Pancreas (tissue), 10 donors: ENCODE measurements around the gene SUPV3L1. TPM values are rescaled to one million over a fixed set of nuclear protein-coding genes. Genes with fewer than 3 reads are reported as not detected.

Experiments
- ATAC-seq, 4 donors: fragments of 200-7000 bp; cut with Tn5 transposase; one replicate each; pipeline versions ENCODE4 v1.8.0 to v1.9.1; 2020; ENCODE audit warnings: mild to moderate bottlenecking in 4 of 4, moderate library complexity in 4 of 4
- DNase-seq, 6 donors: peaks; one replicate each; pipeline ENCODE4 v3.0.0-alpha.2; 2020
- FAIRE-seq: peaks from 2 replicates; lab custom pipeline; 2012; peaks lifted over from hg19 to GRCh38; lab: Jason Lieb, UNC
- H3K27ac ChIP-seq, 4 donors: fragments of 200-600 bp; sonication (generic); 1 replicate in 3 of 4; 2 replicates in 1 of 4; pipeline versions ENCODE4 v1.5.0 to v1.8.0; 2020
- H3K27me3 ChIP-seq, 4 donors: fragments of 200-600 bp; one replicate each; pipeline ENCODE4 v1.8.0; 2021
- H3K36me3 ChIP-seq, 3 donors: fragments of 200-600 bp; sonication (generic) in 1 of 3; one replicate each; pipeline versions ENCODE4 v1.5.0 to v1.8.0; 2020 to 2021
- H3K4me1 ChIP-seq, 3 donors: fragments of 200-600 bp; one replicate each; pipeline ENCODE4 v1.8.0; 2021
- H3K4me3 ChIP-seq, 4 donors: fragments of 200-600 bp; sonication (generic) in 2 of 4; one replicate each; pipeline versions ENCODE4 v1.5.0 to v1.8.0; 2020 to 2021
- H3K9me3 ChIP-seq, 4 donors: fragments of 200-600 bp; one replicate each; pipeline ENCODE4 v1.8.0; 2021
- WGBS, 2 donors: extraction: QIAGEN DNeasy Blood & Tissue Kit; methylation state at CpG; one replicate each; pipeline ENCODE4 v1.1.7; 2013; 5-methylcytosine and 5-hydroxymethylcytosine counted together
- intact Hi-C, 3 donors: fragments of 100-400 bp; cut with DNase I; formaldehyde crosslinking; loops; one replicate each; pipeline versions ENCODE4 v1.11.1 to v1.14.2; 2022
- polyA plus RNA-seq, 2 donors: library from polyadenylated mRNA; stranded (reverse); fragments of 200-250 nt; gene quantifications; one replicate each; pipeline ENCODE4 v1.2.3, GENCODE V29; 2013
- total RNA-seq, 6 donors: library from RNA; stranded (reverse); fragmentation: NEBNext Ultra II Directional in 4 of 6; extraction: Animal tissue kit (Norgen Biotek cat#: 25700) in 4 of 6; gene quantifications; one replicate each; pipeline versions ENCODE4 v1.2.1 to v1.2.4, GENCODE V29; 2021 to 2023
- TF ChIP-seq, protein P1 (sequence below), 4 donors: fragments of 200-600 bp; sonication (generic) in 3 of 4; IDR thresholded peaks; one replicate each; pipeline versions ENCODE4 v1.5.0 to v1.8.0; 2021; ENCODE audit warnings: antibody characterized with exemption in 4 of 4
- donor health status: healthy with polysubstance abuse.
- donor health status: DM: no; HTN: no; CAD: no; lungs with moderate emphysema.
- donor health status: DM: no; HTN: no; CAD: no.
- donor health status: control.
- donor health status: control.
- donor health status: Bipolar disorder and iron deficiency.
- donor health status: DM: yes; HTN: yes; CAD: no.
- donor health status: DM: no; HTN: no; CAD: no.
- donor health status: DM: no; HTN: no; CAD: no.
- donor health status: DM: yes; HTN: yes; CAD: no.

Gene SUPV3L1
- total and polyA plus RNA-seq, 8 donors: 8.6 to 78.1 (median 14.5) TPM

DNA sequence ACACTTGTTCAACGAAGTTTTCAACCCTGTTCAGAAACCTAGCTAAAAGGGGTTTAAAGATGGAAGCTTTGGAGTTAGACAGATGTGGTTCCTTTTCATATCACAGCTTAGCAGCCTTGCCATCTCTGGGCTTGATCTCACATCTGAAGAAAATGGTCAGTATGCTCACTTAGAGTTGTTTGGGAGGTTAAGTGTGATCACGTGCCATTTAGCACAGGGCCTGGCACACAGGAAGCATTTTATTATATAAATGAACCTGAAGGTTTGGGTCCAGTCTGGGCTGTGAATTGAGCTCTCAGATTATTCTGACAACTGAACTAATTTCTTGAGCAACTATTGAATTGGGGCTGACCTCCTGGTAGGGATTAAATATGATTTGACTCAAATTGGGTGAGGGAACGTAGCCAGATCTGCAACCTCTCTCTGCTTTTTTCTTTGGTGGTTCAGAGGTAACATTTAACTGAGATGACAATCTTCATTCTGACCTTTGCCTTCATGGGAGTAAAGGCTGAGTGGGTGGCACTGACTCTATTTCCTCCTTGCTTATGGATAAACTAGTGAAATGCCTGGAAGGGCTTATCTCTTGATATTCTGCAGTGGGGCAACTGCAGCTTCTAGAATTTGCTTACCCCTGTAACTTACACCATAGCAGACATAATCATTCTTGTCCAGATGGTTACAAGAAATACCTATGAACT lies 29.9 kb downstream of the SUPV3L1 start:
- Histone ChIP-seq H3K4me1 (no peaks in the 10 kb centered on the region), H3K27me3 (no peaks in the 10 kb centered on the region), H3K36me3 (peaks cover 0 to 30% (median 10%) of the 10 kb centered on the region in 3 donors), H3K27ac (no peak overlapping the region), H3K4me3 (no peak overlapping the region), H3K9me3 (no peaks in the 10 kb centered on the region)
- DNase-seq (no peak), ATAC-seq (no peak), FAIRE-seq (no peak)
- TF ChIP-seq, protein P1, sequence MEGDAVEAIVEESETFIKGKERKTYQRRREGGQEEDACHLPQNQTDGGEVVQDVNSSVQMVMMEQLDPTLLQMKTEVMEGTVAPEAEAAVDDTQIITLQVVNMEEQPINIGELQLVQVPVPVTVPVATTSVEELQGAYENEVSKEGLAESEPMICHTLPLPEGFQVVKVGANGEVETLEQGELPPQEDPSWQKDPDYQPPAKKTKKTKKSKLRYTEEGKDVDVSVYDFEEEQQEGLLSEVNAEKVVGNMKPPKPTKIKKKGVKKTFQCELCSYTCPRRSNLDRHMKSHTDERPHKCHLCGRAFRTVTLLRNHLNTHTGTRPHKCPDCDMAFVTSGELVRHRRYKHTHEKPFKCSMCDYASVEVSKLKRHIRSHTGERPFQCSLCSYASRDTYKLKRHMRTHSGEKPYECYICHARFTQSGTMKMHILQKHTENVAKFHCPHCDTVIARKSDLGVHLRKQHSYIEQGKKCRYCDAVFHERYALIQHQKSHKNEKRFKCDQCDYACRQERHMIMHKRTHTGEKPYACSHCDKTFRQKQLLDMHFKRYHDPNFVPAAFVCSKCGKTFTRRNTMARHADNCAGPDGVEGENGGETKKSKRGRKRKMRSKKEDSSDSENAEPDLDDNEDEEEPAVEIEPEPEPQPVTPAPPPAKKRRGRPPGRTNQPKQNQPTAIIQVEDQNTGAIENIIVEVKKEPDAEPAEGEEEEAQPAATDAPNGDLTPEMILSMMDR (IDR thresholded peaks at IDR 0.05): no peak
- WGBS, 2 donors: 63 to 69% methylated on average over 3 of the region's 3 CpGs
- intact Hi-C loops: no loop called here

DNA sequence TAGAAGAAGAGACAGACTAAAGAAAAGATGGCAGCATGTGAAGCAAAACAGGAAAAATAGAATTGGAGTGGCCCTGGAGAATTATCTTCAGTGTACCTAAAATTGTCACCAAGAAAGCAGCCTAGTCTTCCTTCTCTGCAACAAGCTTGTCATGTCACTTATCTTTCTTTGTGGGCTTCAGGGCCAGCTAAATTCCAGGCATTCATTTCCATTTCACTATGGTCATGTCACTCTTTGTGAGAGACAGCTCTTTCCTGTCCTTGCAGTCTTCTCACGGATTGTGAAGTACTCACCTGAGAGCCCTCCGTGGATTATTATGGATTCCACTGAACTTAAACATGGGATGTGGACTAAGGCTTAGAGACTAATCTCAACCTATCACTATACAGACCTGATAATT lies 31.1 kb downstream of the SUPV3L1 start:
- TF ChIP-seq, protein P1 (IDR thresholded peaks at IDR 0.05): no peak
- no peaks in the 10 kb centered on the region for H3K9me3 ChIP-seq
- H3K27ac ChIP-seq: no peak overlapping the region
- H3K27me3 ChIP-seq: no peaks in the 10 kb centered on the region
- H3K4me3 ChIP-seq: no peak overlapping the region
- peaks cover 0 to 20% (median 10%) of the 10 kb centered on the region in 3 donors for H3K36me3 ChIP-seq
- 23 to 41% methylated on average over 2 of the region's 2 CpGs for whole genome bisulfite sequencing, 2 donors
- intact Hi-C loops: no loop called here
- no peak for DNase-seq
- no peak for ATAC-seq
- H3K4me1 ChIP-seq: peaks cover 0 to 3% (median 0%) of the 10 kb centered on the region in 3 donors
- FAIRE-seq: no peak

DNA sequence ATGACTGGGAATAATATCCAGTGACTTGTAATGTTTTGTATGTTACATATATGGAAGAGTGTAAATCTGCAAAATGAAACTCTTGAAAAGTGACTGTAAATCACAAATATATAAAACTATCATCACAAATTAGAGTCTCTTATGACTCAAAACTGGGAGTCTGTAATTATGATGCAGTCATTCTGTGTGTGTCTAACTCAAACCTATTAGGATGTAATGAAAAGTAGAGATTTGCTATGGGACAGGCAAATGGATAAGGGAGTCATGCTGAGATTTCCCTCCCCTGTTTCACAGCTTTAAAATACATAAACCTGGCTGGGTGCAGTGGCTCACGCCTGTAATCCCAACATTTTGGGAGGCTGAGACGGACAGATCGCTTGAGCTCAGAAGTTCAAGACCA lies 31.5 kb downstream of the SUPV3L1 start:
- Histone ChIP-seq H3K9me3 (no peaks in the 10 kb centered on the region), H3K27ac (no peak overlapping the region), H3K4me1 (peaks cover 0 to 3% (median 0%) of the 10 kb centered on the region in 3 donors), H3K4me3 (no peak overlapping the region), H3K36me3 (peaks cover 0 to 20% (median 10%) of the 10 kb centered on the region in 3 donors), H3K27me3 (no peaks in the 10 kb centered on the region)
- ATAC-seq: no peak
- TF ChIP-seq, protein P1 (IDR thresholded peaks at IDR 0.05): no peak
- no peak for FAIRE-seq
- DNase-seq: no peak
- 78% methylated on average over 3 of the region's 3 CpGs for WGBS, 2 donors
- intact Hi-C loops: no loop called here

DNA sequence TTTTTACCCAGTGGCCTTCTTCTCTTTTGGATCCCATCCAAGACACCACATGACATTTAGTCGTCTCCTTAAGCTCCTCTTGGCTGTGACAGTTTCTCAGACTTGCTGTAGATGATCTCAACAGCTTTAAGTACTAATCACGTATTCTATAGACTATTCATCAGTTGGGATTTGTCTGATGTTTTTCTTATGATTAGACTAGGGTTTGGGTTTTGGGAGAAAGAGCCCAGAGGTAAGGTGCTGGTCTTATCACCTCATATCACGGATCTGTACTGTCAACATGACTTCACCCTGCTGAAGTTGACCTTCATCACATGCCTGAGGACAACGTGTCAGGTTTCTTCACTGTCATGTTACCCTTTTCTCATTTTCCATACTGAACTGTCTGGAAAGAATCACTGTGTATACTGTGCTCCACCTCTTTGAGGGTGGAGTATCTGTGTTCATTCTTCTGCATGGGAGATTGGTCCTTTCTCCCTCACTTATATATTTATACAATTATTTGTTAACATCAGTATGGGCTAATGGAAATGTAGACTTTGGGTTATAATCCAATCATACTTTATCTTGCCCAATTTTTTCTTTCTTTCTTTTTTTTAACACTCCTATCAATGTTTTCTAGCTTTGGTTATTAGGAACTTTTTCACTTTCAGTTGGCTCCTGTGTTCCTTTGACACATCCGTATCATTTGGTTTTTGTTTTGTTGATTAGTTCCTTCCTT lies 33.7 kb downstream of the SUPV3L1 start:
- no peak for ATAC-seq
- TF ChIP-seq, protein P1 (IDR thresholded peaks at IDR 0.05): no peak
- 35% methylated on average over 5 of the region's 5 CpGs for WGBS, 2 donors
- Histone ChIP-seq H3K9me3 (no peaks in the 10 kb centered on the region), H3K4me1 (peaks cover 0 to 3% (median 0%) of the 10 kb centered on the region in 3 donors), H3K27ac (no peak overlapping the region), H3K27me3 (no peaks in the 10 kb centered on the region), H3K4me3 (no peak overlapping the region), H3K36me3 (peaks cover 0 to 2% (median 0%) of the 10 kb centered on the region in 3 donors)
- DNase-seq: no peak
- no peak for FAIRE-seq
- intact Hi-C loops: no loop called here
